ENCODE measurements around the gene KRTAP4-9.

KRTAP4-9 gene

GRCh38 chr17:41069031-41069430 is 36.2 kb upstream of the KRTAP4-9 start:
- no peak overlapping the region for H3K9ac ChIP-seq (ENCODE audit: low read length)
- H3K27ac ChIP-seq (ENCODE audit: low read length) = no peak overlapping the region
- DNase-seq = no peak
- H3K4me1 ChIP-seq (ENCODE audit: low read length) = no peaks in the 10 kb centered on the region
- no peak overlapping the region for H2AFZ ChIP-seq (ENCODE audit: low read length)
- no peaks in the 10 kb centered on the region for H3K79me2 ChIP-seq (ENCODE audit: low read length)
- no peaks in the 10 kb centered on the region for H3K9me2 ChIP-seq (replicated peaks; ENCODE audit: insufficient read depth, low read length)
- H3F3A ChIP-seq (ENCODE audit: insufficient read depth, low read length) = no peaks in the 10 kb centered on the region
- no peaks in the 10 kb centered on the region for H3K27me3 ChIP-seq (replicated peaks; ENCODE audit: insufficient read depth, low read length)
- H3K9me3 ChIP-seq (replicated peaks; ENCODE audit: insufficient read depth, low read length) = no peaks in the 10 kb centered on the region
- H4K20me1 ChIP-seq (ENCODE audit: insufficient read depth, low read length) = no peaks in the 10 kb centered on the region
- no peak overlapping the region for H3K4me2 ChIP-seq (ENCODE audit: low read depth, low read length)
- no peaks in the 10 kb centered on the region for H3K36me3 ChIP-seq (replicated peaks; ENCODE audit: insufficient read depth, low read length)
- no peak overlapping the region for H3K4me3 ChIP-seq (ENCODE audit: low read length)
- TF ChIP-seq EZH2phosphoT487 (IDR thresholded peaks at IDR 0.05; ENCODE audit: low read length) (no peak), CTCF (IDR thresholded peaks at IDR 0.05; ENCODE audit: low read length) (no peak), EZH2 (optimal IDR thresholded peaks at IDR 0.05; ENCODE audit: low read depth, low read length) (no peak)

GRCh38 chr17:41071606-41072360 is 33.4 kb upstream of the KRTAP4-9 start:
- no peaks in the 10 kb centered on the region for H3K9me3 ChIP-seq (replicated peaks; ENCODE audit: insufficient read depth, low read length)
- no peaks in the 10 kb centered on the region for H3K79me2 ChIP-seq (ENCODE audit: low read length)
- H3K27me3 ChIP-seq (replicated peaks; ENCODE audit: insufficient read depth, low read length) = no peaks in the 10 kb centered on the region
- DNase-seq = no peak
- no peak overlapping the region for H3K4me3 ChIP-seq (ENCODE audit: low read length)
- TF ChIP-seq EZH2 (optimal IDR thresholded peaks at IDR 0.05; ENCODE audit: low read depth, low read length) (no peak), EZH2phosphoT487 (IDR thresholded peaks at IDR 0.05; ENCODE audit: low read length) (no peak), CTCF (IDR thresholded peaks at IDR 0.05; ENCODE audit: low read length) (no peak)
- no peaks in the 10 kb centered on the region for H3F3A ChIP-seq (ENCODE audit: insufficient read depth, low read length)
- H3K36me3 ChIP-seq (replicated peaks; ENCODE audit: insufficient read depth, low read length) = no peaks in the 10 kb centered on the region
- no peaks in the 10 kb centered on the region for H3K4me1 ChIP-seq (ENCODE audit: low read length)
- no peaks in the 10 kb centered on the region for H4K20me1 ChIP-seq (ENCODE audit: insufficient read depth, low read length)
- H3K4me2 ChIP-seq (ENCODE audit: low read depth, low read length) = no peak overlapping the region
- no peak overlapping the region for H2AFZ ChIP-seq (ENCODE audit: low read length)
- H3K9me2 ChIP-seq (replicated peaks; ENCODE audit: insufficient read depth, low read length) = no peaks in the 10 kb centered on the region
- H3K9ac ChIP-seq (ENCODE audit: low read length) = no peak overlapping the region
- no peak overlapping the region for H3K27ac ChIP-seq (ENCODE audit: low read length)

- no peak overlapping the region for H2AFZ ChIP-seq (ENCODE audit: low read length)
- no peaks in the 10 kb centered on the region for H3K79me2 ChIP-seq (ENCODE audit: low read length)
Measured at GRCh38 chr17:41073676-41074075, 31.5 kb upstream of the KRTAP4-9 start.

GRCh38 chr17:41076788-41077187 is 28.4 kb upstream of the KRTAP4-9 start:
- Histone ChIP-seq H3K4me1 (ENCODE audit: low read length) (no peaks in the 10 kb centered on the region), H3K4me2 (ENCODE audit: low read depth, low read length) (no peak overlapping the region), H3F3A (ENCODE audit: insufficient read depth, low read length) (no peaks in the 10 kb centered on the region), H3K36me3 (replicated peaks; ENCODE audit: insufficient read depth, low read length) (no peaks in the 10 kb centered on the region), H4K20me1 (ENCODE audit: insufficient read depth, low read length) (no peaks in the 10 kb centered on the region), H3K27me3 (replicated peaks; ENCODE audit: insufficient read depth, low read length) (no peaks in the 10 kb centered on the region), H3K27ac (ENCODE audit: low read length) (no peak overlapping the region), H3K9me3 (replicated peaks; ENCODE audit: insufficient read depth, low read length) (no peaks in the 10 kb centered on the region), H3K4me3 (ENCODE audit: low read length) (no peak overlapping the region), H3K79me2 (ENCODE audit: low read length) (no peaks in the 10 kb centered on the region), H3K9ac (ENCODE audit: low read length) (no peak overlapping the region), H2AFZ (ENCODE audit: low read length) (no peak overlapping the region), H3K9me2 (replicated peaks; ENCODE audit: insufficient read depth, low read length) (no peaks in the 10 kb centered on the region)
- DNase-seq = no peak
- TF ChIP-seq EZH2 (optimal IDR thresholded peaks at IDR 0.05; ENCODE audit: low read depth, low read length) (no peak), CTCF (IDR thresholded peaks at IDR 0.05; ENCODE audit: low read length) (no peak), EZH2phosphoT487 (IDR thresholded peaks at IDR 0.05; ENCODE audit: low read length) (no peak)

More at GRCh38 chr17:41073676-41074075, 31.5 kb upstream of the KRTAP4-9 start:
- no peaks in the 10 kb centered on the region for H3K36me3 ChIP-seq (replicated peaks; ENCODE audit: insufficient read depth, low read length)
- TF ChIP-seq EZH2 (optimal IDR thresholded peaks at IDR 0.05; ENCODE audit: low read depth, low read length) = no peak
- H3K4me3 ChIP-seq (ENCODE audit: low read length) = no peak overlapping the region
- H3K9me2 ChIP-seq (replicated peaks; ENCODE audit: insufficient read depth, low read length) = no peaks in the 10 kb centered on the region
- DNase-seq = no peak
- no peaks in the 10 kb centered on the region for H4K20me1 ChIP-seq (ENCODE audit: insufficient read depth, low read length)
- H3K27me3 ChIP-seq (replicated peaks; ENCODE audit: insufficient read depth, low read length) = no peaks in the 10 kb centered on the region
- no peak overlapping the region for H3K27ac ChIP-seq (ENCODE audit: low read length)
- H3F3A ChIP-seq (ENCODE audit: insufficient read depth, low read length) = no peaks in the 10 kb centered on the region
- no peaks in the 10 kb centered on the region for H3K4me1 ChIP-seq (ENCODE audit: low read length)
- no peak overlapping the region for H3K9ac ChIP-seq (ENCODE audit: low read length)
- no peak overlapping the region for H3K4me2 ChIP-seq (ENCODE audit: low read depth, low read length)
- no peaks in the 10 kb centered on the region for H3K9me3 ChIP-seq (replicated peaks; ENCODE audit: insufficient read depth, low read length)

Data from MM.1S (cell line).